Measurements from ENCODE around the gene TPT1.
"Not testable (repeated sequence)": the region's sequence is repeated elsewhere in the genome, so short reads cannot be mapped to it uniquely, and the experiment has no call there.

TPT1 gene

DNA sequence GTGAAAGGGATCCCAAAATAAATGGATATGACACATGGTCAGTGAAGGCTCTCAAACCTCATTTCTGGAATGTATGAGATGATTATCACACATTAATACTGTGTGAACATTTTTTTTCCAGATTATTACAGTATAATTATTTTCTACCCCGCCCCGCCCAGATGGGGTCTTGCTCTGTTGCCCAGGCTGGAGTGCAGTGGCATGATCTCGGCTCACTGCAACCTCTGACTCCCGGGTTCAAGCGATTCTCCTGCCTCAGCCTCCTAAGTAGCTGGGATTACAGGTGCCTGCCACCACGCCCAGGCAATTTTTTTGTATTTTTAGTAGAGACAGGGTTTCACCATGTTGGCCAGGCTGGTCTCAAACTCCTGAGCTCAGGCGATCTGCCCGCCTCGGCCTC is 2.1 kb upstream of the TPT1 start:
- H2BK15ac ChIP-seq (ENCODE audit: low read depth, poor library complexity, severe bottlenecking); H3K4me1 ChIP-seq (ENCODE audit: control insufficient read depth, insufficient read depth, low read depth, low read length); H2AFZ ChIP-seq (ENCODE audit: low read depth, low read length); H3K4ac ChIP-seq (ENCODE audit: low read depth in 1 of 2, low read length in 2 of 2); H3K4me2 ChIP-seq (ENCODE audit: low read length, poor library complexity, severe bottlenecking); H4K8ac ChIP-seq (ENCODE audit: low read length); H3K14ac ChIP-seq (ENCODE audit: low read length in 2 of 2); H2BK120ac ChIP-seq (ENCODE audit: low read depth, low read length); H3K27ac ChIP-seq (ENCODE audit: low read length, poor library complexity, severe bottlenecking); H3K9me3 ChIP-seq (ENCODE audit: control insufficient read depth, low read length); H2BK5ac ChIP-seq (ENCODE audit: low read depth, low read length, poor library complexity, severe bottlenecking); H3K9ac ChIP-seq (ENCODE audit: low read length); H3K27me3 ChIP-seq (ENCODE audit: control insufficient read depth in 1 of 2, insufficient read depth in 1 of 2, low read length in 2 of 2); H3K23ac ChIP-seq (ENCODE audit: low read length in 2 of 2); H2BK12ac ChIP-seq (ENCODE audit: low read length in 2 of 2); H3K18ac ChIP-seq (ENCODE audit: low read depth in 1 of 2, low read length in 2 of 2); H4K91ac ChIP-seq (ENCODE audit: low read length); H3K4me3 ChIP-seq (ENCODE audit: insufficient read depth in 1 of 2, low read depth in 1 of 2, low read length in 2 of 2); H2AK5ac ChIP-seq (ENCODE audit: low read length, severe bottlenecking); DNase-seq: not testable (repeated sequence)
- peaks cover 11 to 52% of the 10 kb centered on the region in 2 experiments for H3K36me3 ChIP-seq (ENCODE audit: control insufficient read depth in 1 of 2, insufficient read depth in 2 of 2, low read depth in 1 of 2, low read length in 2 of 2)
- H3K79me1 ChIP-seq (replicated peaks; ENCODE audit: low read length, poor library complexity, severe bottlenecking): peaks cover 13% of the 10 kb centered on the region
- 96% methylated on average over 9 of the region's 9 CpGs for WGBS

DNA sequence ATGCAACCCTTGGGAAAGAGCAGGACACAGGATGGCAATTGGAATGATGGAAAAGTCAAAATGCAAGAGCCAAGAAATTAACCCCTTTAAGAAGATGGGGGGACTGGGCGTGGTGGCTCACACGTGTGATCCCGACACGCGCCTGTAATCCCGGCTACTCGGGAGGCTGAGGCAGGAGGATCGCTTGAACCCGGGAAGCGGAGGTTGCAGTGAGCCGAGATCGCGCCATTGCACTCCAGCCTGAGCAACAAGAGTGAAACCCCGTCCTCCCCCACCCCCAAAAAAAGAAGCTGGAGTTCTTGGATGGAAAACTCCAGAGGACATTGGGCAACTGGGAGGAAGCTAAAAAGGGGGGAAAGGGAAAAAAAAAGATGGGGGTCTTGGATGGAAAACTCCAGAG is 1.7 kb upstream of the TPT1 start:
- H2AFZ ChIP-seq (ENCODE audit: low read depth, low read length); H3K4me1 ChIP-seq (ENCODE audit: control insufficient read depth, insufficient read depth, low read depth, low read length); H3K9me3 ChIP-seq (ENCODE audit: control insufficient read depth, low read length); H2BK12ac ChIP-seq (ENCODE audit: low read length in 2 of 2); DNase-seq; H3K4me2 ChIP-seq (ENCODE audit: low read length, poor library complexity, severe bottlenecking); H3K18ac ChIP-seq (ENCODE audit: low read depth in 1 of 2, low read length in 2 of 2); H4K91ac ChIP-seq (ENCODE audit: low read length); H3K14ac ChIP-seq (ENCODE audit: low read length in 2 of 2); H3K27ac ChIP-seq (ENCODE audit: low read length, poor library complexity, severe bottlenecking); H2BK15ac ChIP-seq (ENCODE audit: low read depth, poor library complexity, severe bottlenecking); H3K4ac ChIP-seq (ENCODE audit: low read depth in 1 of 2, low read length in 2 of 2); H2BK120ac ChIP-seq (ENCODE audit: low read depth, low read length); H4K8ac ChIP-seq (ENCODE audit: low read length); H3K79me1 ChIP-seq (replicated peaks; ENCODE audit: low read length, poor library complexity, severe bottlenecking); H3K27me3 ChIP-seq (ENCODE audit: control insufficient read depth in 1 of 2, insufficient read depth in 1 of 2, low read length in 2 of 2); H2BK5ac ChIP-seq (ENCODE audit: low read depth, low read length, poor library complexity, severe bottlenecking); H3K23ac ChIP-seq (ENCODE audit: low read length in 2 of 2): not testable (repeated sequence)
- peak overlapping the region in 1 of 2 experiments; percentile 93 for H3K4me3 ChIP-seq (ENCODE audit: insufficient read depth in 1 of 2, low read depth in 1 of 2, low read length in 2 of 2)
- 96% methylated on average over 8 of the region's 14 CpGs for WGBS
- peaks cover 13 to 52% of the 10 kb centered on the region in 2 experiments for H3K36me3 ChIP-seq (ENCODE audit: control insufficient read depth in 1 of 2, insufficient read depth in 2 of 2, low read depth in 1 of 2, low read length in 2 of 2)
- peak overlapping the region; percentile 62 for H2AK5ac ChIP-seq (ENCODE audit: low read length, severe bottlenecking)
- H3K9ac ChIP-seq (ENCODE audit: low read length): peak overlapping the region; percentile 99

DNA sequence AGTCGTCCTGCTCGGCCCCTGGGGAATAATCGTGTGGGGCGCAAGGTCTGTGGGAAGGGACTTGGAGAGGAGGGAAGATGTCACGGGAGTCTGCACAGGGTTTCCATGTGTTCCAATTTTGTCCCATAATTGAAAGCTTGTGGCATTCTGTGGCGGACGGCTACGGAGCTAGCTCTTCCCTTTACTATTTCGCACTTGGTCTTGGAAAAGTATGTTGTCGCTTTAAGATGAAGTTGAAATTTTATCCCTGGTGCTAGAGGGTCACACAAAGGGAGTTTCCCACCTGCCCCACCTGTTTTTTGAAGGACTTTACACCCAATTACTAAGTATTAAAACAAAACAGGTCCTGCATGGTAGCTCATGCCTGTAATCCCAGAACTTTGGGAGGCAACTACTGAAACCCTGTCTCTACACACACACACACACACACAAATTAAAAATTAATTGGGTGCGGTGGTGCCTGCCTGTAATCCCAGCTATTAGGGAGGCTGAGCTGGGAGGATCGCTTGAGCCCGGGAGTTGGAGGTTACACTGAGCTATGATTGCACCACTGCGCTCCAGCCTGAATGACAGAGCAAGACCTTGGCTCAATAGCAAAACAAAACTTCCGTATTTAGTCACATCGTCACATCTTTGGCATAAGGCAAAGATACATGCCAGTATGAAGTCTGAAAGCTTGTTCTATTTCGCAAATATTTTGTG is 967 bp upstream of the TPT1 start:
- Histone ChIP-seq H3K4ac (ENCODE audit: low read depth in 1 of 2, low read length in 2 of 2) (peak overlapping the region; percentile 64 to 75), H3K23ac (ENCODE audit: low read length in 2 of 2) (peak overlapping the region in 1 of 2 experiments; percentile 14), H3K79me1 (replicated peaks; ENCODE audit: low read length, poor library complexity, severe bottlenecking) (peaks cover 9% of the 10 kb centered on the region), H2BK5ac (ENCODE audit: low read depth, low read length, poor library complexity, severe bottlenecking) (no peak overlapping the region), H2AFZ (ENCODE audit: low read depth, low read length) (peak overlapping the region; percentile 46), H3K4me1 (ENCODE audit: control insufficient read depth, insufficient read depth, low read depth, low read length) (peaks cover 5% of the 10 kb centered on the region), H3K4me3 (ENCODE audit: insufficient read depth in 1 of 2, low read depth in 1 of 2, low read length in 2 of 2) (peak overlapping the region; percentile 70 to 93), H2BK120ac (ENCODE audit: low read depth, low read length) (peak overlapping the region; percentile 42), H4K8ac (ENCODE audit: low read length) (no peak overlapping the region), H3K27me3 (ENCODE audit: control insufficient read depth in 1 of 2, insufficient read depth in 1 of 2, low read length in 2 of 2) (no peaks in the 10 kb centered on the region), H2BK15ac (ENCODE audit: low read depth, poor library complexity, severe bottlenecking) (peak overlapping the region; percentile 84), H3K4me2 (ENCODE audit: low read length, poor library complexity, severe bottlenecking) (peak overlapping the region; percentile 68), H2BK12ac (ENCODE audit: low read length in 2 of 2) (peak overlapping the region in 1 of 2 experiments; percentile 14), H3K14ac (ENCODE audit: low read length in 2 of 2) (peak overlapping the region in 1 of 2 experiments; percentile 82), H4K91ac (ENCODE audit: low read length) (no peak overlapping the region), H3K9me3 (ENCODE audit: control insufficient read depth, low read length) (no peaks in the 10 kb centered on the region), H3K18ac (ENCODE audit: low read depth in 1 of 2, low read length in 2 of 2) (peak overlapping the region; percentile 77 to 90), H3K36me3 (ENCODE audit: control insufficient read depth in 1 of 2, insufficient read depth in 2 of 2, low read depth in 1 of 2, low read length in 2 of 2) (peaks cover 11 to 52% of the 10 kb centered on the region in 2 experiments), H3K27ac (ENCODE audit: low read length, poor library complexity, severe bottlenecking) (peak overlapping the region; percentile 75), H3K9ac (ENCODE audit: low read length) (peak overlapping the region; percentile 99), H2AK5ac (ENCODE audit: low read length, severe bottlenecking) (no peak overlapping the region)
- peak; percentile 62 for DNase-seq
- WGBS: 32% methylated on average over 16 of the region's 17 CpGs

DNA sequence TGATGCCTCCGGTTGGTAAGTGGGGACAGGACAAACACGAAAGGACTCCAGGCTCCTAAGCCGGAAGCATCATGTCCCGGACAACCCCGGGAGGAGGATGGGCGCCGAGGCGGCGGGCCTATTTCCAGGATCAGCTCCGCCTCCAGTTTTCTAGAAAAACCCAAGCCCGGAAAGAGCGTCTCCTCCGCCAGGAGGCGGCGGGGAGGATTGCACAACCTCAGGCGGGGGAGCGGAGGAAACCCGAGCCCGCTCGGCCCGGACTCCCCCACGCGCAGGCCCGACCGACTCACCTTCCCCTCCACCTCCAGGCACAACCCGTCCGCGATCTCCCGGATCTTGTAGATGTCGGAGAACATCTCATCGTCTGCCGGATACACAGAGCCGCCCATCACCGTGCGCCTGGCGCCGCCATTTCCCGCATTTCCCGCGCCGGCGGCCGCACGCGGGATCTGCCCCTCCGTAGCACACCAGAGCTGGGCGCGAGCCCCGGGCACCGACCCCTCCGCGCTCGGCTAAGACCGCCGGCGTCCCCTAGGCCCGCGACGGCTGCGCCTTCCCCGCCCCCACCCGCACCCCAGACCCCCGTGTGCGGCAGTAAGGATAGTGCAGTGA is 455 bp downstream of the TPT1 start:
- Histone ChIP-seq H3K27me3 (ENCODE audit: control insufficient read depth in 1 of 2, insufficient read depth in 1 of 2, low read length in 2 of 2) (no peaks in the 10 kb centered on the region), H3K27ac (ENCODE audit: low read length, poor library complexity, severe bottlenecking) (peak overlapping the region; percentile 99), H3K36me3 (ENCODE audit: control insufficient read depth in 1 of 2, insufficient read depth in 2 of 2, low read depth in 1 of 2, low read length in 2 of 2) (peaks cover 13 to 57% of the 10 kb centered on the region in 2 experiments), H3K9me3 (ENCODE audit: control insufficient read depth, low read length) (no peaks in the 10 kb centered on the region), H3K4me2 (ENCODE audit: low read length, poor library complexity, severe bottlenecking) (peak overlapping the region; percentile 61), H2AK5ac (ENCODE audit: low read length, severe bottlenecking) (peak overlapping the region; percentile 65), H3K4me1 (ENCODE audit: control insufficient read depth, insufficient read depth, low read depth, low read length) (peaks cover 9% of the 10 kb centered on the region), H3K4ac (ENCODE audit: low read depth in 1 of 2, low read length in 2 of 2) (peak overlapping the region; percentile 99 to 100), H3K23ac (ENCODE audit: low read length in 2 of 2) (peak overlapping the region in 1 of 2 experiments; percentile 99), H3K9ac (ENCODE audit: low read length) (peak overlapping the region; percentile 98), H2BK12ac (ENCODE audit: low read length in 2 of 2) (peak overlapping the region; percentile 2 to 71), H3K18ac (ENCODE audit: low read depth in 1 of 2, low read length in 2 of 2) (peak overlapping the region; percentile 99), H3K79me1 (replicated peaks; ENCODE audit: low read length, poor library complexity, severe bottlenecking) (peaks cover 10% of the 10 kb centered on the region), H3K4me3 (ENCODE audit: insufficient read depth in 1 of 2, low read depth in 1 of 2, low read length in 2 of 2) (peak overlapping the region; percentile 89 to 96), H2BK15ac (ENCODE audit: low read depth, poor library complexity, severe bottlenecking) (peak overlapping the region; percentile 8), H2BK5ac (ENCODE audit: low read depth, low read length, poor library complexity, severe bottlenecking) (peak overlapping the region; percentile 99), H4K8ac (ENCODE audit: low read length) (peak overlapping the region; percentile 59), H3K14ac (ENCODE audit: low read length in 2 of 2) (peak overlapping the region; percentile 98 to 100), H2AFZ (ENCODE audit: low read depth, low read length) (no peak overlapping the region), H2BK120ac (ENCODE audit: low read depth, low read length) (peak overlapping the region; percentile 96), H4K91ac (ENCODE audit: low read length) (peak overlapping the region; percentile 80)
- WGBS: under 1% methylated on average over 47 of the region's 64 CpGs
- DNase-seq: peak; percentile 94
